ENCODE measurements around the gene MRPS6.

DNA sequence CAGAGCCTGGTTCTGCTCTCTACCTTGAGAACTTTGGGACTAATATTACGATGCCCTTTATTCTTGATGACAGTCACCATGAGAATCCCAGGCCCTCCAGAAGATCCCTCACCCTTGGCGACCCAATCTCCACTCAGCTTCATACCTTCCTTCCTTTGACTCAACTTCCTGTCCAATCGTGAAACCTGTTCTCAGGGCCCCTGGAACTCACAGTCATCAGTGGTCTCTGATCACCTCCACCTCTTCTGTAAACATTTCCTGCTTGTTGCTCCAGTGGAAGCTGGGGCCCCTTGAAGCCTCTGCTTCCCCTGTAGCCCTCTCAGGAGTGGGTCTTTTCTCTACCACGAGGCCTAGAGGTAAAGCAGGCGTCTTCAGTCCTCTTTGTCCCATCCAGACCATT lies 79.1 kb downstream of the MRPS6 start:
- TF ChIP-seq, protein P1, sequence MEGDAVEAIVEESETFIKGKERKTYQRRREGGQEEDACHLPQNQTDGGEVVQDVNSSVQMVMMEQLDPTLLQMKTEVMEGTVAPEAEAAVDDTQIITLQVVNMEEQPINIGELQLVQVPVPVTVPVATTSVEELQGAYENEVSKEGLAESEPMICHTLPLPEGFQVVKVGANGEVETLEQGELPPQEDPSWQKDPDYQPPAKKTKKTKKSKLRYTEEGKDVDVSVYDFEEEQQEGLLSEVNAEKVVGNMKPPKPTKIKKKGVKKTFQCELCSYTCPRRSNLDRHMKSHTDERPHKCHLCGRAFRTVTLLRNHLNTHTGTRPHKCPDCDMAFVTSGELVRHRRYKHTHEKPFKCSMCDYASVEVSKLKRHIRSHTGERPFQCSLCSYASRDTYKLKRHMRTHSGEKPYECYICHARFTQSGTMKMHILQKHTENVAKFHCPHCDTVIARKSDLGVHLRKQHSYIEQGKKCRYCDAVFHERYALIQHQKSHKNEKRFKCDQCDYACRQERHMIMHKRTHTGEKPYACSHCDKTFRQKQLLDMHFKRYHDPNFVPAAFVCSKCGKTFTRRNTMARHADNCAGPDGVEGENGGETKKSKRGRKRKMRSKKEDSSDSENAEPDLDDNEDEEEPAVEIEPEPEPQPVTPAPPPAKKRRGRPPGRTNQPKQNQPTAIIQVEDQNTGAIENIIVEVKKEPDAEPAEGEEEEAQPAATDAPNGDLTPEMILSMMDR (IDR thresholded peaks at IDR 0.05; ENCODE audit: poor library complexity) = no peak
- no peak for TF ChIP-seq EZH2 (IDR thresholded peaks at IDR 0.05; ENCODE audit: borderline replicate concordance)
- TF ChIP-seq EZH2phosphoT487 (IDR thresholded peaks at IDR 0.05; ENCODE audit: low read depth, severe bottlenecking, unreplicated experiment) = no peak

Measured in hepatocyte (in vitro differentiated cells).